ENCODE results near the gene ADCY3.
A peak's percentile ranks its signal among the peaks of the same experiment; 100 is the strongest.

Gene ADCY3

GRCh38 chr2:24887307-24887874, 32.6 kb downstream of the ADCY3 start:
- TF ChIP-seq CTCF (IDR thresholded peaks at IDR 0.05; ENCODE audit: low read depth, low read length, missing control alignments), result no peak
- DNase-seq (ENCODE audit: low read depth), result no peak
- H3K4me3 ChIP-seq (ENCODE audit: low read depth, low read length), result no peak overlapping the region; the same call in 1 of the 2 replicates

GRCh38 chr2:24886691-24887304, 33.2 kb downstream of the ADCY3 start:
- no peak for DNase-seq (ENCODE audit: low read depth)
- TF ChIP-seq CTCF (IDR thresholded peaks at IDR 0.05; ENCODE audit: low read depth, low read length, missing control alignments), result no peak

GRCh38 chr2:24886126-24886501, 33.9 kb downstream of the ADCY3 start:
- H3K4me3 ChIP-seq (ENCODE audit: low read depth, low read length), result peak overlapping the region; percentile 47

More at GRCh38 chr2:24886691-24887304, 33.2 kb downstream of the ADCY3 start:
- peak overlapping the region; percentile 47 for H3K4me3 ChIP-seq (ENCODE audit: low read depth, low read length)

GRCh38 chr2:24885221-24886125, 34.6 kb downstream of the ADCY3 start:
- H3K4me3 ChIP-seq (ENCODE audit: low read depth, low read length), result peak overlapping the region; percentile 47; the same call in 1 of the 2 replicates
- no peak for DNase-seq (ENCODE audit: low read depth)
- TF ChIP-seq CTCF (IDR thresholded peaks at IDR 0.05; ENCODE audit: low read depth, low read length, missing control alignments), result no peak

More at GRCh38 chr2:24886126-24886501, 33.9 kb downstream of the ADCY3 start:
- DNase-seq (ENCODE audit: low read depth), result no peak
- no peak for TF ChIP-seq CTCF (IDR thresholded peaks at IDR 0.05; ENCODE audit: low read depth, low read length, missing control alignments)

GRCh38 chr2:24883946-24884345, 36.1 kb downstream of the ADCY3 start:
- no peak for TF ChIP-seq CTCF (IDR thresholded peaks at IDR 0.05; ENCODE audit: low read depth, low read length, missing control alignments)
- no peak for DNase-seq (ENCODE audit: low read depth)
- H3K4me3 ChIP-seq (ENCODE audit: low read depth, low read length), result no peak overlapping the region; the same call in 1 of the 2 replicates

- no peak for DNase-seq (ENCODE audit: low read depth)
- H3K4me3 ChIP-seq (ENCODE audit: low read depth, low read length), result no peak overlapping the region
- TF ChIP-seq CTCF (IDR thresholded peaks at IDR 0.05; ENCODE audit: low read depth, low read length, missing control alignments), result no peak
Observed at GRCh38 chr2:24881623-24882022, 38.4 kb downstream of the ADCY3 start.

All from GM12864 (cell line).